Osteoblast (primary cell): ENCODE results near the gene BCAR3. TPM values are rescaled to one million over a fixed set of nuclear protein-coding genes. Genes with fewer than 3 reads are reported as not detected.

Experiments
- DNase-seq: peaks from one replicate; pipeline ENCODE4 v3.0.0; 2011; ENCODE audit warnings: low spot score, mixed read lengths; ENCODE audit not compliant: insufficient read length; ENCODE audit errors: missing footprints
- H2AFZ ChIP-seq: 2 replicates; pipeline ENCODE4 v1.6.0; 2011; ENCODE audit warnings: mild to moderate bottlenecking, low read length
- H3K27ac ChIP-seq: 2 replicates; pipeline ENCODE4 v1.5.1; 2011; ENCODE audit warnings: mild to moderate bottlenecking, low read depth, low read length, moderate library complexity
- H3K27me3 ChIP-seq: 2 replicates; pipeline ENCODE4 v1.6.0; 2012; ENCODE audit warnings: mild to moderate bottlenecking, control low read depth, inconsistent platforms, low read length, moderate library complexity; ENCODE audit not compliant: insufficient read depth
- H3K36me3 ChIP-seq: 2 replicates; pipeline ENCODE4 v1.5.1; 2011; ENCODE audit warnings: mild to moderate bottlenecking, low read length, control low read depth, moderate library complexity; ENCODE audit not compliant: insufficient read depth
- H3K4me1 ChIP-seq: 2 replicates; pipeline ENCODE4 v1.5.1; 2011; ENCODE audit warnings: mild to moderate bottlenecking, low read length, control low read depth, moderate library complexity; ENCODE audit not compliant: insufficient read depth
- H3K4me2 ChIP-seq: 2 replicates; pipeline ENCODE4 v1.6.0; 2011; ENCODE audit warnings: mild to moderate bottlenecking, low read length; ENCODE audit not compliant: insufficient read depth
- H3K4me3 ChIP-seq: fragments of 200-600 bp; sonication (generic); 3 replicates; pipeline ENCODE4 v1.5.1; 2012; ENCODE audit warnings: mild to moderate bottlenecking, low read length, inconsistent platforms; ENCODE audit not compliant: insufficient read depth
- H3K79me2 ChIP-seq: 2 replicates; pipeline ENCODE4 v1.6.0; 2012; ENCODE audit warnings: mild to moderate bottlenecking, low read length, control low read depth, inconsistent platforms; ENCODE audit not compliant: insufficient read depth
- H3K9me3 ChIP-seq: 2 replicates; pipeline ENCODE4 v1.5.1; 2011; ENCODE audit warnings: low read depth, low read length, control low read depth
- H4K20me1 ChIP-seq: 2 replicates; pipeline ENCODE4 v1.6.0; 2012; ENCODE audit warnings: mild to moderate bottlenecking, low read length, control low read depth; ENCODE audit not compliant: insufficient read depth
- CTCF ChIP-seq: IDR thresholded peaks from 2 replicates; pipeline ENCODE4 v1.5.1; 2011; ENCODE audit warnings: mild to moderate bottlenecking, low read depth, low read length, moderate library complexity; ENCODE audit errors: extremely low read depth
- total RNA-seq: library from RNA; depleted of rRNA; stranded (reverse); fragments of >200 nt; gene quantifications from 2 replicates; pipeline ENCODE4 v1.2.3, GENCODE V29; 2012

BCAR3 gene
- total RNA-seq, 1 donor: 34.0 TPM

GRCh38 chr1:93519199-93519829 is 162.3 kb downstream of the BCAR3 start:
- Histone ChIP-seq H3K27me3 (no peaks in the 10 kb centered on the region), H2AFZ (no peak overlapping the region), H3K4me2 (no peak overlapping the region), H3K36me3 (no peaks in the 10 kb centered on the region), H3K79me2 (no peaks in the 10 kb centered on the region), H3K4me1 (no peaks in the 10 kb centered on the region), H3K27ac (no peak overlapping the region), H3K4me3 (no peak overlapping the region), H3K9me3 (no peaks in the 10 kb centered on the region), H4K20me1 (no peaks in the 10 kb centered on the region)
- TF ChIP-seq CTCF: no peak
- DNase-seq: no peak

GRCh38 chr1:93518516-93518915 is 163.1 kb downstream of the BCAR3 start:
- no peaks in the 10 kb centered on the region for H3K36me3 ChIP-seq
- no peak overlapping the region for H2AFZ ChIP-seq
- no peaks in the 10 kb centered on the region for H4K20me1 ChIP-seq
- no peak overlapping the region for H3K4me3 ChIP-seq
- no peak overlapping the region for H3K4me2 ChIP-seq
- no peak overlapping the region for H3K27ac ChIP-seq
- H3K27me3 ChIP-seq: no peaks in the 10 kb centered on the region
- no peak for TF ChIP-seq CTCF
- no peak for DNase-seq
- H3K9me3 ChIP-seq: no peaks in the 10 kb centered on the region
- H3K4me1 ChIP-seq: no peaks in the 10 kb centered on the region
- no peaks in the 10 kb centered on the region for H3K79me2 ChIP-seq

- DNase-seq: no peak
- no peak overlapping the region for H3K27ac ChIP-seq
- no peaks in the 10 kb centered on the region for H4K20me1 ChIP-seq
- H3K4me3 ChIP-seq: no peak overlapping the region
- H2AFZ ChIP-seq: no peak overlapping the region
- H3K27me3 ChIP-seq: no peaks in the 10 kb centered on the region
- H3K9me3 ChIP-seq: no peaks in the 10 kb centered on the region
- no peak overlapping the region for H3K4me2 ChIP-seq
- H3K4me1 ChIP-seq: no peaks in the 10 kb centered on the region
- H3K79me2 ChIP-seq: no peaks in the 10 kb centered on the region
- no peak for TF ChIP-seq CTCF
- no peaks in the 10 kb centered on the region for H3K36me3 ChIP-seq
Measured at GRCh38 chr1:93516164-93516563, 165.5 kb downstream of the BCAR3 start.

Other genes with a start within 250 kb of the BCAR3 start
- 8.7 and 11.2 TPM in 2 replicates for gene FNBP1L, start 233.7 kb downstream of the BCAR3 start, total RNA-seq
- gene DNTTIP2, start 197.4 kb upstream of the BCAR3 start, total RNA-seq: 23.5 and 25.3 TPM in 2 replicates
- 23.0 and 27.5 TPM in 2 replicates for gene GCLM, start 227.6 kb upstream of the BCAR3 start, total RNA-seq